Fibroblast of lung (primary cell): ENCODE measurements around the gene KLK5.

Source experiments
- EZH2 ChIP-seq: IDR thresholded peaks from 2 replicates; pipeline ENCODE4 v1.5.1; 2012; ENCODE audit warnings: low read length, control low read depth, mild to moderate bottlenecking; ENCODE audit errors: missing control alignments
- TF ChIP-seq, protein P1 (sequence below), 2 donors: IDR thresholded peaks in 1 of 2; conservative IDR thresholded peaks in 1 of 2; 1 replicate in 1 of 2; 2 replicates in 1 of 2; pipeline ENCODE4 v1.5.1; 2011 to 2012; ENCODE audit warnings: low read length in 2 of 2, control low read depth in 1 of 2, inconsistent platforms in 1 of 2, low read depth in 1 of 2, mild to moderate bottlenecking in 1 of 2

DNA sequence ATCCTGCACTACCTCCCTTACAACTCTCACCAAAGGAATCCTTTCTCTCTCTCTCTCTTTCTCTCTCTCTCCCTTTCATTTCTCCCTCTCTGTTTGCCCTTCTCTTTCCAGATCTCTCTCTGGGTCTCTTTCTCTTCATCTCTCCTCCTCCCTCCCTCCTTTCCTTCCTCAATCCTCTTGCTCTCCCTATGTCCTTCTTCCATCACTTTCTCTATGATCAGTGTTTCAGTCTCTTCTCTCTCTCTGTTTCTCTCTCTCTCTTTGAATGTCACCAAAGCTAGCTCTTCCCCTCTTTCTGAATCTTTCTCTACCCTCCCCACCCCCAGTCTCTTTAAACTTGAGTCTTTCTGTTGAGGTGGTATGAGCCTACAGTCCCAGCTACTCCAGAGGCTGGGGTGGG, 21.8 kb downstream of the KLK5 start:
- TF ChIP-seq, protein P1, sequence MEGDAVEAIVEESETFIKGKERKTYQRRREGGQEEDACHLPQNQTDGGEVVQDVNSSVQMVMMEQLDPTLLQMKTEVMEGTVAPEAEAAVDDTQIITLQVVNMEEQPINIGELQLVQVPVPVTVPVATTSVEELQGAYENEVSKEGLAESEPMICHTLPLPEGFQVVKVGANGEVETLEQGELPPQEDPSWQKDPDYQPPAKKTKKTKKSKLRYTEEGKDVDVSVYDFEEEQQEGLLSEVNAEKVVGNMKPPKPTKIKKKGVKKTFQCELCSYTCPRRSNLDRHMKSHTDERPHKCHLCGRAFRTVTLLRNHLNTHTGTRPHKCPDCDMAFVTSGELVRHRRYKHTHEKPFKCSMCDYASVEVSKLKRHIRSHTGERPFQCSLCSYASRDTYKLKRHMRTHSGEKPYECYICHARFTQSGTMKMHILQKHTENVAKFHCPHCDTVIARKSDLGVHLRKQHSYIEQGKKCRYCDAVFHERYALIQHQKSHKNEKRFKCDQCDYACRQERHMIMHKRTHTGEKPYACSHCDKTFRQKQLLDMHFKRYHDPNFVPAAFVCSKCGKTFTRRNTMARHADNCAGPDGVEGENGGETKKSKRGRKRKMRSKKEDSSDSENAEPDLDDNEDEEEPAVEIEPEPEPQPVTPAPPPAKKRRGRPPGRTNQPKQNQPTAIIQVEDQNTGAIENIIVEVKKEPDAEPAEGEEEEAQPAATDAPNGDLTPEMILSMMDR (conservative IDR thresholded peaks at IDR 0.05 in 1 of 2, IDR thresholded peaks at IDR 0.05 in 1 of 2; ENCODE audit: low read depth in 1 of 2, low read length in 2 of 2): no peak
- no peak for TF ChIP-seq EZH2
